SK-N-SH (cell line): ENCODE measurements around the gene STAC3. TPM values are rescaled to one million over a fixed set of nuclear protein-coding genes. Genes with fewer than 3 reads are reported as not detected.

Experiments used
- CTCF ChIA-PET: fragments of 300-600, 350-600 bp; formaldehyde crosslinking; extraction: SDS; loops from one replicate; lab custom pipeline; 2021; lab: Yijun Ruan, JAX
- POLR2A ChIA-PET: fragments of 350-600 bp; sonication (Branson Sonifier 250); formaldehyde crosslinking; extraction: SDS; loops from one replicate; lab custom pipeline; 2020; ENCODE audit warnings: antibody characterized with exemption, inconsistent platforms; lab: Yijun Ruan, JAX
- DNase-seq: peaks from one replicate; pipeline ENCODE4 v3.0.0; 2012
- H2AFZ ChIP-seq: fragments of 200-600 bp; sonication (generic); 2 replicates; pipeline ENCODE4 v1.8.1; 2016; ENCODE audit warnings: antibody characterized with exemption, mild to moderate bottlenecking, low read depth
- H3F3A ChIP-seq: fragments of 200-600 bp; sonication (generic); replicated peaks from 2 replicates; pipeline ENCODE3; 2016; ENCODE audit warnings: antibody characterized with exemption, mild to moderate bottlenecking; ENCODE audit not compliant: insufficient read depth
- H3K27ac ChIP-seq, 2 experiments: fragments of 200-500 bp in 1 of 2; fragments of 200-600 bp in 1 of 2; sonication (Bioruptor generic) in 1 of 2; sonication (generic), shearing (Covaris generic) in 1 of 2; 2 replicates each; pipeline versions ENCODE4 v1.5.1 to v1.6.1; 2014 to 2016; ENCODE audit warnings: low read depth in 2 of 2, inconsistent platforms in 1 of 2, low read length in 1 of 2, mild to moderate bottlenecking in 1 of 2, mixed read lengths in 1 of 2
- H3K27me3 ChIP-seq: fragments of 200-600 bp; sonication (generic), shearing (Covaris generic); 2 replicates; pipeline ENCODE4 v1.6.1; 2016; ENCODE audit warnings: mixed run types; ENCODE audit not compliant: insufficient read depth
- H3K36me3 ChIP-seq, 2 experiments: fragments of 200-500 bp in 1 of 2; fragments of 200-600 bp in 1 of 2; sonication (Bioruptor generic) in 1 of 2; sonication (generic) in 1 of 2; replicated peaks in 1 of 2; 2 replicates each; pipeline versions ENCODE3 to v1.5.1; 2014 to 2016; ENCODE audit warnings: low read length in 1 of 2, mild to moderate bottlenecking in 1 of 2; ENCODE audit not compliant: insufficient read depth in 2 of 2, control insufficient read depth in 1 of 2
- H3K4me1 ChIP-seq, 2 experiments: fragments of 200-500 bp in 1 of 2; fragments of 200-600 bp in 1 of 2; sonication (Bioruptor generic) in 1 of 2; sonication (generic), shearing (Covaris generic) in 1 of 2; 2 replicates each; pipeline versions ENCODE4 v1.5.1 to v1.6.1; 2014 to 2016; ENCODE audit warnings: low read depth in 1 of 2, low read length in 1 of 2, mixed run types in 1 of 2; ENCODE audit not compliant: insufficient read depth in 2 of 2, control insufficient read depth in 1 of 2
- H3K4me2 ChIP-seq: fragments of 200-600 bp; sonication (generic), shearing (Covaris generic); 2 replicates; pipeline ENCODE4 v1.6.1; 2017; ENCODE audit warnings: mixed run types
- H3K4me3 ChIP-seq, 2 experiments: fragments of 200-500 bp in 1 of 2; fragments of 200-600 bp in 1 of 2; sonication (Bioruptor generic) in 1 of 2; sonication (generic), shearing (Covaris generic) in 1 of 2; 2 replicates each; pipeline versions ENCODE4 v1.5.1 to v1.8.1; 2014 to 2016; ENCODE audit warnings: low read depth in 2 of 2, inconsistent platforms in 1 of 2, low read length in 1 of 2, mild to moderate bottlenecking in 1 of 2, mixed read lengths in 1 of 2, moderate library complexity in 1 of 2
- H3K79me2 ChIP-seq: fragments of 200-600 bp; sonication (generic); 2 replicates; pipeline ENCODE4 v1.8.1; 2017; ENCODE audit warnings: mild to moderate bottlenecking; ENCODE audit not compliant: insufficient read depth
- H3K9ac ChIP-seq: fragments of 200-600 bp; sonication (generic); 2 replicates; pipeline ENCODE4 v1.6.1; 2017; ENCODE audit warnings: mixed run types
- H3K9me2 ChIP-seq: fragments of 200-600 bp; sonication (generic); 2 replicates; pipeline ENCODE4 v1.6.1; 2017; ENCODE audit warnings: mixed run types
- H3K9me3 ChIP-seq: fragments of 200-600 bp; sonication (generic); 2 replicates; pipeline ENCODE4 v1.6.1; 2017; ENCODE audit warnings: mixed run types, mild to moderate bottlenecking, moderate library complexity
- H4K20me1 ChIP-seq: fragments of 200-600 bp; sonication (generic); 2 replicates; pipeline ENCODE4 v1.6.1; 2017; ENCODE audit warnings: mild to moderate bottlenecking, mixed run types; ENCODE audit not compliant: insufficient read depth
- CHD2 ChIP-seq: fragments of 150-350 bp; IDR thresholded peaks from 2 replicates; pipeline ENCODE4 v1.6.1; 2018; ENCODE audit warnings: low read length; ENCODE audit not compliant: partially characterized antibody
- EP300 ChIP-seq, 2 experiments: IDR thresholded peaks; 2 replicates each; pipeline versions ENCODE4 v1.4.0 to v1.6.1; 2012; ENCODE audit warnings: borderline replicate concordance in 1 of 2, low read depth in 1 of 2, low read length in 1 of 2
- EZH2phosphoT487 ChIP-seq: fragments of 200-600 bp; sonication (generic); IDR thresholded peaks from 2 replicates; pipeline ENCODE4 v1.6.1; 2017; ENCODE audit warnings: low read depth, mixed run types, mild to moderate bottlenecking, antibody characterized with exemption, moderate library complexity, borderline replicate concordance
- FOSL2 ChIP-seq: IDR thresholded peaks from 2 replicates; pipeline ENCODE4 v1.4.0; 2012; ENCODE audit warnings: low read depth, mild to moderate bottlenecking, moderate library complexity, borderline replicate concordance
- GABPA ChIP-seq: IDR thresholded peaks from 2 replicates; pipeline ENCODE4 v1.4.0; 2012; ENCODE audit warnings: low read depth, mild to moderate bottlenecking
- IRF3 ChIP-seq: fragments of 150-350 bp; IDR thresholded peaks from 2 replicates; pipeline ENCODE4 v1.6.1; 2016; ENCODE audit warnings: mild to moderate bottlenecking, low read depth, low read length
- JUND ChIP-seq: IDR thresholded peaks from 2 replicates; pipeline ENCODE4 v1.4.0; 2012
- MXI1 ChIP-seq: IDR thresholded peaks from 2 replicates; pipeline ENCODE4 v1.6.1; 2012; ENCODE audit warnings: mild to moderate bottlenecking, low read depth, low read length, improper control_type of control experiment
- NFIC ChIP-seq: IDR thresholded peaks from 2 replicates; pipeline ENCODE4 v1.4.0; 2012; ENCODE audit warnings: borderline replicate concordance
- NRF1 ChIP-seq: IDR thresholded peaks from 2 replicates; pipeline ENCODE4 v1.6.1; 2012; ENCODE audit warnings: low read depth, mild to moderate bottlenecking, low read length
- POLR2AphosphoS5 ChIP-seq: IDR thresholded peaks from 2 replicates; pipeline ENCODE4 v1.6.1; 2012; ENCODE audit warnings: low read depth, low read length
- RAD21 ChIP-seq: IDR thresholded peaks from 2 replicates; pipeline ENCODE4 v1.6.1; 2012; ENCODE audit warnings: mild to moderate bottlenecking, low read length
- RFX5 ChIP-seq: IDR thresholded peaks from 2 replicates; pipeline ENCODE4 v1.6.1; 2012; ENCODE audit warnings: mild to moderate bottlenecking, improper control_type of control experiment, low read length
- SMC3 ChIP-seq: IDR thresholded peaks from 2 replicates; pipeline ENCODE4 v1.6.1; 2012; ENCODE audit warnings: low read depth, low read length, improper control_type of control experiment
- TAF1 ChIP-seq: IDR thresholded peaks from 2 replicates; pipeline ENCODE4 v1.6.1; 2012; ENCODE audit warnings: low read depth, mild to moderate bottlenecking, low read length, moderate library complexity, borderline replicate concordance
- TCF12 ChIP-seq: IDR thresholded peaks from 2 replicates; pipeline ENCODE4 v1.4.0; 2012
- YY1 ChIP-seq: IDR thresholded peaks from 2 replicates; pipeline ENCODE4 v1.4.0; 2012; ENCODE audit warnings: low read depth, mild to moderate bottlenecking
- WGBS: methylation state at CpG from one replicate; pipeline ENCODE4 v1.1.6; 2017; ENCODE audit warnings: low lambda C conversion rate; 5-methylcytosine and 5-hydroxymethylcytosine counted together
- polyA plus RNA-seq, 3 experiments: library from polyadenylated mRNA; depleted of rRNA; stranded (reverse); fragments of >200 nt; gene quantifications; 2 replicates each; pipeline ENCODE4 v1.2.3, GENCODE V29; 2012

Gene STAC3
- 0.63 and 0.76 TPM in 2 replicates for polyA plus RNA-seq (2012; rRNA removed)
- 0.38 and 0.51 TPM in 2 replicates for polyA plus RNA-seq (2012; cell fraction: cytosol; rRNA removed)
- 5.4 and 7.1 TPM in 2 replicates for polyA plus RNA-seq (2012; cell fraction: nucleus; rRNA removed)

- no peaks in the 10 kb centered on the region for H3K9me2 ChIP-seq
These were observed at the start of gene STAC3 for GRCh38 chr12:57250956-57251355. Gene STAC3 (minus strand): TSS chr12:57251187. CDS start chr12:57249636, 1,551 bp downstream.

GRCh38 chr12:57299514-57300016, 48.6 kb upstream of the STAC3 start:
- H3K79me2 ChIP-seq = no peaks in the 10 kb centered on the region
- WGBS = 67% methylated on average over 1 of the region's 1 CpG
- no peaks in the 10 kb centered on the region for H3K9me3 ChIP-seq
- H3K9ac ChIP-seq = no peak overlapping the region
- no peak for TF ChIP-seq RFX5
- TF ChIP-seq NFIC = 0 out of 2 replicates have a peak, but pooled peaks have one; percentile 13
- no peak overlapping the region for H2AFZ ChIP-seq
- H3K4me1 ChIP-seq = no peaks in the 10 kb centered on the region
- no peaks in the 10 kb centered on the region for H3K9me2 ChIP-seq
- ChIA-PET CTCF (interaction anchor here (0.8 to 18.3 kb wide), 5 partner anchors 8 to 157 kb away, joined by 3 to 391 read pairs (median 7); partner anchors contain the start of genes GLI1 and INHBE), POLR2A (interaction anchor here (0.7 kb wide), 1 partner anchor 138 kb away, joined by 4 read pairs; no protein-coding TSS in a partner anchor)
- no peaks in the 10 kb centered on the region for H4K20me1 ChIP-seq
- no peak for DNase-seq
- H3F3A ChIP-seq = peaks cover 5% of the 10 kb centered on the region
- H3K36me3 ChIP-seq = peaks cover 32 to 37% of the 10 kb centered on the region in 2 experiments
- H3K4me2 ChIP-seq = no peak overlapping the region
- no peaks in the 10 kb centered on the region for H3K27me3 ChIP-seq
- H3K4me3 ChIP-seq = no peak overlapping the region
- H3K27ac ChIP-seq = no peak overlapping the region

More at GRCh38 chr12:57250956-57251355, at the start of gene STAC3:
- no peak within 1 kb of the TSS for H3K4me2 ChIP-seq
- H3K9ac ChIP-seq = no peak within 1 kb of the TSS
- whole genome bisulfite sequencing = 87% methylated on average over 7 of the region's 7 CpGs
- H3F3A ChIP-seq = no peaks in the 10 kb centered on the region
- no peaks in the 10 kb centered on the region for H3K27me3 ChIP-seq
- no peaks in the 10 kb centered on the region for H3K9me3 ChIP-seq
- DNase-seq = no peak
- POLR2A ChIA-PET = interaction anchor here (0.6 kb wide), 1 partner anchor 213 kb away, joined by 3 read pairs; no protein-coding TSS in a partner anchor
- H3K79me2 ChIP-seq = no peaks in the 10 kb centered on the region
- TF ChIP-seq POLR2AphosphoS5 (no peak), FOSL2 (no peak), RAD21 (no peak), EZH2phosphoT487 (no peak), TAF1 (no peak), IRF3 (no peak), MXI1 (no peak), SMC3 (no peak), YY1 (no peak), CHD2 (no peak), GABPA (no peak), RFX5 (no peak), NRF1 (no peak), EP300 (IDR thresholded peaks at IDR 0.05; ENCODE audit: borderline replicate concordance in 1 of 2, low read depth in 1 of 2, low read length in 1 of 2) (no peak), JUND (no peak), TCF12 (no peak)
- H3K27ac ChIP-seq = no peak within 1 kb of the TSS
- no peak within 1 kb of the TSS for H2AFZ ChIP-seq
- peaks cover 7 to 9% of the 10 kb centered on the region in 2 experiments for H3K36me3 ChIP-seq
- H4K20me1 ChIP-seq = no peaks in the 10 kb centered on the region
- CTCF ChIA-PET = interaction anchor here (1.3 to 31.5 kb wide), 9 partner anchors 10 to 208 kb away, joined by 4 to 937 read pairs (median 10); partner anchors contain the start of genes GLI1 and NXPH4
- H3K4me3 ChIP-seq = no peak within 1 kb of the TSS
- no peaks in the 10 kb centered on the region for H3K4me1 ChIP-seq
